Suppressor macrophage treated with lipopolysaccharide for 4 hours (primary cell): ENCODE data around the gene EFTUD2.
A peak's percentile ranks its signal among the peaks of the same experiment; 100 is the strongest.
"Not testable (repeated sequence)": the region's sequence is repeated elsewhere in the genome, so short reads cannot be mapped to it uniquely, and the experiment has no call there.

ENCODE experiments used
- DNase-seq: peaks from one replicate; pipeline ENCODE4 v3.0.0-alpha.2; 2020

EFTUD2 gene

DNA sequence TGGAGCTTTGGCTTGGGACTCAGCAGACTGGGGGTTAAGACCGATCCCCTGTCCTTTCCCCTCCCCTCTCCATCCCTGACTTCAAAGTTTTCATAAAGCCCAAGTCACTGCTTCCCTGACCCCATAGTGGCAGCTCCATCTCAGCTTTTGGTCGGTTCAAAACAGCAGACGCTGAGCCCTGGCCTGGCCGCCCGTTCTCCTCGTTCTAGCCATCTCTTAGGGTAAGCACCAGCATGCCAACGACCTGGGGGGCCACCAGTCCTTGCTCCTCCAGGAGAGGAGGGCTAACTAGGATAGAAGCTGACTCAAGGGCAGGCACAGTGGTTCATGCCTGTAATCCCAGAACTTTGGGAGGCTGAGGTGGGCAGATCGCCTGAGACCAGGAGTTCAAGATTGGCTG lies 53.0 kb downstream of the EFTUD2 start:
- no peak for DNase-seq

DNA sequence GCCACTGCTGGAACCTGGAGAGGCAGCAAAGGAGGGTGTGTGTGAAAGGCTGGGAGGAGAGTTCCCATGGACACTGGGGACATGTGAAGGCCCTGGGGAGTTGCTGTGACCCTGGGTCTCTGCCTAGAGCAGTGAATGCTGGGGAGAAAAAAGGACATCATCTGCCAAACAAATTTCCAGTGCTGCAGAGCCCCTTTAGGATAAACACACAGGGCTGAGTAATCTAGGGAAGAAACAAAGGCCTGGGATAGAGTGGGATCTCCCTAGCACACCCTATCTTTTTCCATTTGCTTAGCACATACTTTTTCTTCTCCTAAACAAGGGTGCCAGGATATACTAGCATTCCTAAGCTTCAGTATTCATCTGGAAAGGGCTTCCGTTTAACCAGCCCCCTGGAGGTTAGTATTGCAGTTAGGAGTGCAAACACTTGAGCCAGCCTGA lies 54.8 kb downstream of the EFTUD2 start:
- DNase-seq = no peak

DNA sequence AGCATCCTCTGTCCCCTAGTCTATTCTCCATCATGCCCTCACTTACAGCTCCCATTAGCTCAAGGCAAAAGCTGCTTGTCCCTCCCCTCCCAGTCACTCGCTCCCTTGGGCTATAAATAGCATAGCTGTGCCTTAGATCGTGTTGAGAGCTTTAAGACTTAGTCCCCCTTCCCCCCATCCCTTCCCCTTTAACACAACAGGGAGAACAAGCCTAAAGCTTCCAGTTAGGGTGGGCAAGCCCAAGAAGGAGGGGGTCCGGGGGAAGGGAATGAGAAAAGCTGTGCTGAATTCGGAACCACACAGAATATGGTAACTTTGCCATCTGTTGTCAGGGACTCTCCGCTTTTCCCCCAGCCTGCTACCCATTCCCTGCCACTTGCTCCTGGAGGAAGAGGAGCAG lies 56.5 kb downstream of the EFTUD2 start:
- no peak for DNase-seq

DNA sequence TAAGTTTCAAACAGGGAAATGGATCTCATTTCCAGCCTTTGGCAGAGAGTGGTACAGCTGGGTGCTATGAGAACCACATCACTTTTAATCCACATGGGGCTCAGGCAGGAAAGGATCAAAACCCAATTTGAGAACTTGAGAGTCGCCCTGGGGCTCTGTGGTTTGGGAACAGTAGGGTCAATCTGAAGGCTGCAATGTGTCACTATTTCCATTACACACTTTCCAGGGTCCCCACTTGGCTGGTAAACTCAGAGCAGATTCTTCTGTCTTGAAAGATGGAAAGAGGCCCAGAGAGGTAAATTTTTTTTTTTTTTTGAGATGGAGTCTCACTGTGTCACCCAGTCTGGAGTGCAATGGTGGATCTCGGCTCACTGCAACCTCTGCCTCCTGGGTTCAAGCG lies 58.3 kb downstream of the EFTUD2 start:
- DNase-seq = no peak

DNA sequence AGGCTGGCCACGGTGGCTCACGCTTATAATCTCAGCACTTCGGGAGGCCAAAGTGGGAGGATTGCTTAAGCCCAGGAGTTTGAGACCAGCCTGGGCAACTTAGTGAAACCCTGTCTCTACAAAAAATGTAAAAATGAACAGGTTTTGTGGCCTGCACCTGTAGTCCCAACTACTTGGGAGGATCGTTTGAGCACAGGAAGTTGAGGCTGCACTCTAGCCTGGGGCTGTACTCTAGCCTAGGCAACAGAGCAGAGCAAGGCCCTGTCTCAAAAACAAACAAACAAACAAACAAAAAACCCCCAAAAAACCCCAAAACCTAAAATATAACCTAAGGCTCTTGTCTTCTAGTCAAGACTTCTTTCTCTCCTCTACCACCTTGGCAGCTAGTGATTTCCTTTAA lies 59.0 kb downstream of the EFTUD2 start:
- DNase-seq = no peak

DNA sequence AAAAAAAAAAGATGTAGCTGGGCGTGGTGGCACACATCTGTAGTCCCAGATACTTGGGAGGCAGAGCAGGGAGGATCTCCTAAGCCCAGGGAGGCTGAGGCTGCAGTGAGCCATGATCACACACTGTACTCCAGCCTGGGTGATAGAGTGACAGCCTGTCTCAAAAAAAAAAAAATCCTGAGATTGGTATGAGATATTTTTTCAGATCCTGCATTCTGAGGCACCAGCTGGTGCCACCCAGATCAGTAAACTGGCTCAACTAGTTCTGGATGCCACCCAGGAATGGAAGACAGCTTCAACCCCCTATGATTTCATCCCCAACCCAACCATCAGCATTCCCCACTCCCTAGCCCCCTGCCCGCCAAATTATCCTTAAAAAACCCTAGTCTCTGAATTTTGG lies 62.0 kb downstream of the EFTUD2 start:
- no peak for DNase-seq

DNA sequence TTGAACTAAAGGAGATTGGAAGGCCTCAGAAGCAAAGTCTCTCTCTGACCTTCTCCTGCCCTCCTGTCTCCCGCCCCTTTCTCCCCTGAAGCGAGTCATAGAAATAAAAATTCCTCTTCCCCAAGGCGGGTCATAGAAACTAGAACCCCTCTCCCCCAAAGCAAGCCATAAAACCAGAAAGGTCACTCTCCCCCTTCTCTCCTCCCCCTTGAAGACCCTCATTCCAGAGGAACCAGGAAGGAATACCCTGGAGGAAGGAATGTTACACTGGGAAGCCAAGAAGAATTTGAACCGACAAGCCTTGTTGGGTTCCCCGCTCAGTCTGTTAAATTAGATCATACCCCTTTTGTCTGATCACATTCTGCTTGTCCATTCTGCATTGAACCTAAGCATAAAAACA lies 66.4 kb downstream of the EFTUD2 start:
- DNase-seq = no peak

DNA sequence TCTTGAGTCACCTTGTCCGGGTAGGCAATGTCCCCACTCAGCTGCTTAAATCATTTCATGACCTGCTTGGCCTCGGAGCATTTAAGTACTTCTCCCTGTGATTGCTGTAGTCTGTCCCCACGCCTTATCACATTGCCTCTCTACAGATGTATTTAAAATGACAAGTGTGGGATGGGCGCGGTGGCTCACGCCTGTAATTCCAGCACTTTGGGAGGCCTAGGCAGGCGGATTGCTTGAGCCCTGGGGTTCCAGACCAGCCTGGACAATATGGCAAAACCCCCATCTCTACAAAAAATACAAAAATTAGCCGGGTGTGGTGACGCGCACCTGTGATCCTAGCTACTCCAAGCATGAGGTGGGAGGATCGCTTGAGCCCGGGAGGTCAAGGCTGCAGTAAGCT lies 67.9 kb downstream of the EFTUD2 start:
- no peak for DNase-seq

DNA sequence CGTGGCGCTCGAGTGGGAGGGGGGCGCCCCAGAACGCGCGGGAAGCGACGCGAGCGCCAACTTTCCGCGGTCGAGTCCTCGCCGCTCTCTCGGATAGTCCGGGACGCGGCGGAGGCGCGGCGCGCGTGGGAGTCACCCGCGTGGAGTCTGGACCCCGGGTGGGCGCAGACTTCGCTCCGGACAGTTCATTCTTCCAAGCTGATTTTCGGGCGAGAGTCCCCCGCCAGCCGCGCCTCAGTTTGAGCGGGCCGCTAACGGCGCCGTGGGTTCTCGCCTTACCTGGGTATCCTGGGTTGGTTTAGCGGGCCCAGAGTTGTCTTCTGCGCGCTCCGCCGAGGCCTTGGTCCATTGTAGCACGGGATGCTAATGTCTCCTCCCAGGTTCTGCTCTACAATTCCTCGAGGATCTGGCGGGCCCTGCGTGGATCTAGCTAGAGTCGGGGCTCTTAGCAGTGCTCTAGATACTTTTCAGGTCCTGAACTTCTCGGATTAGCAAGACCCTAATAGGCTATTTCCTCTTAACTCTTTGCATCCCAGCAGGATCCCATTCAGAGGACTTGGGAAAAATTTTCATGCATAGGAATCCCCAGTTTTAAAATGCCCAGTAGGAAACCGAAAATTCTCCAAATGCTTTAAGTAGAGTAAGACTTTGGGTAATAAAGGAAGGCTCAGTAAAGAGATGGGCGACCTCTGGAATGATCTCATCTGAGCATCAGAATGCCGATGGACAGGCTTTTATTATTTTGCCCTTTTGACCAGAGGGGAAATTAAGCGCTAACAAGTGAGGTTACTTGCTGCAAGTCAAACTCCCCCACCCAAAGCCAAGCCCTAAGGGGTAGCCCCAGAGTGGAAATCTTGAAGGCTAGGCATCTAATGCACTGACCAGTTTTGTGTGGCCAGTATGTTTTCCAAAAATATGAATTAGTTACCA lies 68.6 kb downstream of the EFTUD2 start:
- no peak for DNase-seq

DNA sequence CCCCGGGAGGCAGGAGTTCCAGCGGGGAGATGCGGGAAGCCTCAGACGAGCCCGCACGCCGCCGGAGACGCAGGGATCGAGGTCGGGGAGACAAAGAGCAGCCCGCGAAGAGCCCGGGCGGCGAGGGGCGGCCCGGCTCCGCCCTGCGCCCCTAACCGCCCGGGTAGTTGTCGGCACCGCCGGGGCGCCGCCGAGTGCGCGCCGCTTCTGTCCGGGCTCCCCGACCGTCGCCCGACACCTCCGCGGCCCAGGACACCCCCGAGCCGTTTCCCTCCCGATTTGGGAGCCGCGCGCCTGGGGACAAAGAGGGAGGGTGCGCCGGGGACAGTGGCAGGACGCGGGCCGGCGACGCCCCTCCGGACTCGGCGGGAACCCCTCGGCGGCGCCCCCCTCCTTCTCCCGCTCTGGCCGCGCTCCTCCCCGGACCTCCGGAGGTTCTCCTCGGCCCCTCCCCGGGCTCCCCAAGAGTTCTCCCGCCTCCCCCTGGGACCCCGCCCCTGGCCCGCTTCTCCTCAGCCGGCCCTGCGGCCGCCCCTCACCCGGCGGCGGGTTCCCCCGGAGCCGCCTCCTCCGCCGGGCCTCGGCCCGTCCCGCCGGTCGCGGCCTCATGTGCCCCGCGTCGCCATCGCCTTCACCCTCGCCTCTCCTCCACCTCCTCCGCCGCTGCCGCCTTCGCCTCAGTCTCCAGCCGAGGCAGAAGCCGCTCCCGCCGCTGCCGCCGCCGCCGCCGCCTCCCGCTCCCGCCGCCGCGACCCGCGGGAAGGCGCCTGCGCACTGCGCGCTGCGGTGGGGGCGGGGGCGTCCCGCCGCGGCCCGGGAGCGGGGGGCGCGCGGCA lies 69.5 kb downstream of the EFTUD2 start, which contains the start of gene GJC1:
GJC1 (minus strand) TSS at position 765 of the 836 bp plus-strand sequence. CDS start 24,470 bp downstream, outside the sequence.
- DNase-seq = peak; percentile 20

DNA sequence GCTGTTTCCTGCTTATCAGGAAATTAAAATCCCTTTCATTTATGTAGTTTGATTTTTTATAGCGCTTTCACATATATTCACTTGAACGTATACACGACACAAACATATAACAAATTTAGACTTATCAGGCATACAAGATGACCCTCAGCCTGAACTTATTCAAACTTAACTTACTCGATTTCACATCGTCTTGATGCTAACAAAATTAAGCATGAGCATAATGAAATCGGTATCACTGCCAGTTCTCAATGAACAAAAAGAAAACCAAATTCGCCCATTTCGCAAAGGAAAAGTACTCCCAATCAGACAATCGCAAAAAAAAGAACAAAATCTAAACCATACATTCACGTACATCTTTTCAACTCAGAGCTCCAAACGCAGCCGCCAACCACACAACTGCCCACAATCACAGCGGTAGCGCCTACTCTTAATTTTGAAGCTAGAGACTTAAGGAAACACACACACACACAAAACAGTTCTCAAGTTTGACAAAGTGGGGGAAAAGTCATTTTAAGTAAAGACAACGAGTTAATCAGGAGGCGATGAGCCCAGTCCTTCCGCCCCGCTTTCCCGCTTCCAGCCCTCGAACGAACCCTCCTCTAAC lies 70.2 kb downstream of the EFTUD2 start:
- peak; percentile 16 for DNase-seq

DNA sequence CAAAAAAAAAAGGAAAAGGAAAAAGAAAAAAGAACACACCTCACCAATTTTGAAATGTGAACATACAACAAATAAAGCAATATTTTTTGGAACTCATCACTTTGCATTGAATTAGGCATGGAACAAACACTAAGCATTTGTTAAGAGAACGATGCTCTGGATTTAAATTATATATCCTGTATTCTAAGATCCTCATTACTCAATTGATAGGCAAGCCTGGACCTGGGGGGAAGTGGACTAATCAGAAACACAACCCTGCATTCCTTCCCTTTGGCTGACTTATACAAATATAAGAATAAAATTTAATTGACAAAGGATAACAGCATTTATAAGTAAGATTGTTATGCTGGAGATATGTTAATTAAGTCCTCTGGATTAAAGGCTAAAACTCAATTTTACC lies 71.4 kb downstream of the EFTUD2 start:
- no peak for DNase-seq

DNA sequence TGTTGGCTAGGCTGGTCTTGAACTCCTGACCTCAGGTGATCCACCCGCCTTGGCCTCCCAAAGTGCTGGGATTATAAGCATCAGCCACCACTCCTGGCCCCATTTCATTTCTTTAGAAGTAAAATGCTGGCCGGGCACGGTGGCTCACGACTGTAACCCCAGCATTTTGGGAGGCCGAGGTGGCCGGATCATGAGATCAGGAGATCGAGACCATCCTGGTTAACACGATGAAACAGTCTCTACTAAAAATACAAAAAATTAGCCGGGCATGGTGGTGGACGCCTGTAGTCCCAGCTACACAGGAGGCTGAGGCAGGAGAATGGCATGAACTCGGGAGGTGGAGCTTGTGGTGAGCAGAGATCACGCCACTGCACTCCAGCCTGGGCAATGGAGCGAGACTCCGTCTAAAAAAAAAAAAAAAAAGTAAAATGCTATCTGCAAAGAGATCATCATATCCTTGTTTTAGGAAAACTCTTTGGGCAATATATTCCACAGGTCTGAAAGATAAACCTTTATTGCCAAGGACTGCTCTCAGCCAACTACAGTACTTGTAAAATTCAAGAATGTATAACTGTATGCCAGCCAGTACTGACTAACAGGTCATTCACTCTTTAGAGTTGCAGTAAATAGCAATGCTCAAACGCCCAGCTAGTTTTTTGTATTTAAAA lies 73.0 kb downstream of the EFTUD2 start:
- DNase-seq = no peak

DNA sequence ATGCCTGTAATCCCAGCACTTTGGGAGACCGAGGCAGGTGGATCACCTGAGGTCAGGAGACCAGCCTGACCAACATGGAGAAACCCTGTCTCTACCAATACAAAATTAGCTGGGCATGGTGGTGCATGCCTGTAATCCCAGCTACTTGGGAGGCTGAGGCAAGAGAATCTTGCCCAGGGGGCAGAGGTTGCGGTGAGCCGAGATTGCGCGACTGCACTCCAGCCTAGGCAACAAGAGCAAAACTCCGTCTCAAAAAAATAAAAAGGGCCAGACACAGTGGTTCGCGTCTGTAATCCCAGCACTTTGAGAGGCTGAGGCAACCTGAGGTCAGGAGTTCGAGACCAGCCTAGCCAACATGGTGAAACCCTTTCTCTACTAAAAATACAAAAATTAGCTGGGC lies 74.0 kb downstream of the EFTUD2 start:
- not testable (repeated sequence) for DNase-seq

DNA sequence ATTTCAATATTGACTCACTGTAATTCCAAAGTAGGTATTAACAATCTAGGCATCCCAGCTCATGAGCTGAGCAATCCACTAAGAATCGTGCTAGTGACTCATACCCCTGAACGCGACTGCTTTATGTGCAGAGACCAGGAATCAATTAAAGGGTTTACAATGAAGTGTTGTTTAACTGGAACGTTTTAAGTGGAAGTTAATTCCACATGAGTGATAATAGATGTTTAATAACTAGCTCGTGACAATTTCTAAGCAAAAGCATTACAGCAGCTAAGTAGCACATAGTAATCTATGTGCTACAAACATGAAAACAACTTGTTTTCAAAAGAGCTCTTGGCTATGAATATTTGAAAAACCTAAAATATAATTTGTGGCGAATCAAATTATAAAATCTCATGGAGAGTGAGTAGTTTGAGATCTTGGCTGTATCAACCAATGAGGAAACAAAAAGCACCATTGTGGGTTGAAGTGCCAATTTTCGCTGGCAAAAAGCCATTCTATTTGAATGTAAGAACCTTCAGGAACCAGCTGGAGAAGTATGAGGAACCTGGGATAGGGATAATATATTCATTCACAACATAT lies 78.5 kb downstream of the EFTUD2 start:
- DNase-seq = no peak

DNA sequence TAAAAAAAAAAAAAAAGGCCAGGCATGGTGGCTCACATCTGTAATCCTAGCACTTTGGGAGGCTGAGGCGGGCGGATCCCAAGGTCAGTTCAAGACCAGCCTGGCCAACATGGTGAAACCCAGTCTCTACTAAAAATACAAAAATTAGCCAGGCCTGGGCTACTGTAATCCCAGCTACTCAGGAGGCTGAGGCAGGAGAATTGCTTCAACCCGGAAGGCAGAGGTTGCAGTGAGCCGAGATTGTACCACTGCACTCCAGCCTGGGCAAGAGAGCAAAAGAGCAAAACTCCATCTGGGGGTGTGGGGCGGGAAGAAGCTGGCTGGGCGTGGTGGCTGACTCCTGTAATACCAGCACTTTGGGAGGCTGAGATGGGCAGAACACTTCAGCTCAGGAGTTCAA lies 80.7 kb downstream of the EFTUD2 start:
- DNase-seq = not testable (repeated sequence)

DNA sequence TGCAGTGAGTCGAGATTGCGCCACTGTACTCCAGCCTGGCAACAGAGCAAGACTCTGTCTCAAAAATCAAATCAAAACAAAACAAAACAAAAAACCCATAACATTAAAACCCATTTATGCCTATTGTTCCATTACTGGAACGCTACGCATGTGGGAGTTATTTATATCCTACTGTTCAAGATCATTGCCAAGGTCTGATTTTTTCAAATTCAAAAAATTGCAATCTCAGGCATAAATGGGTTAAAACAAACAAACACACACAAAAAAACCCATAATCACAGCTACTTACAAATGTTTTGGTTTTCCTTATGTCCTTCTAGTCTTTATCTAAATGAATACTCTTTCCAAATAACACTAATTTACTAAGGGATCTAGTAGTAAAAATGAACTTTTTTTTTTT lies 87.0 kb downstream of the EFTUD2 start:
- no peak for DNase-seq

DNA sequence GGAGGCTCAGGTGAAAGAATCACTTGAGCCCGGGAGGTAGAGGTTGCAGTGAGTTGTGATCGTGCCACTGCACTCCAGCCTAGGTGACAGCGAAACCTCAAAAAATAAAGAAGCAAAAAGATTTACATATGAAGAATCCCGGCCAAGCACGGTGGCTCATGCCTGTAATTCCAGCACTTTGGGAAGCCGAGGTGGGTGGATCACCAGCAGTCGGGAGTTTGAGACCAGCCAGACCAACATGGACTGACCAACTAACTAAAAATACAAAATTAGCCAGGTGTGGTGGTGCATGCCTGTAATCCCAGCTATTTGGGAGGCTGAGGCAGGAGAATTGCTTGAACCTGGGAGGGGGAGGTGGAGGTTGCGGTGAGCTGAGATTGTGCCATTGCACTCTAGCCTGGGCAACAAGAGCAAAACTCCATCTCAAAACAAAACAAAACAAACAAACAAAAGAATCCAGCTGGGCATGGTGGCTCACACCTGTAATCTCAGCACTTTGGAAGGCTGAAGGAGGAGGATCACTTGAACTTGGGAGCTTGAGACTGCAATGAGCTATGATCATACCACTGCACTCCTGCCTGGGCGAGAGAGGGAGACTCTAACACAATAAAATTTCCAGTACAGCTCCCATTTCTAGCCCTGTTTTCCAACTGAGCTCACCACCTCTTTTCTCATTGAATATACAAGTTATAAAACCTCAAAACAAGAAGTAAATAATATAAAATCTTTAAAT lies 90.4 kb downstream of the EFTUD2 start:
- DNase-seq = not testable (repeated sequence)

DNA sequence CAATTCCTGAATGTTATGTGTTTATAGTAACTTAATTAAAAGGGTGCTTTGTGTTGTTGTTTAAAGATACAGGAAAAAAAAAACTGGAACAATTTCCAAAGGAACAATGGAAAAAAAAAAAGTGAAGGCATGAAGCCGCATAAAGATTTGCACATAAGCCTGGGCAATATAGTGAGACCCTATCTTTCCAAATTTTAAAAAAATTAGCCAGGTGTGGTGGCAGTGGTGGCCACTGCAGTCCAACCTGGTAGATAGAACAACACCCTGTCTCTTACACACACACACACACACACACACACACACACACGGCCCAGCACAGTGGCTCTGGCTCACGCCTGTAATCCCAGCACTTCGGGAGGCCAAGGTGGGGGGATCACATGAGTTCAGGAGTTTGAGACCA lies 91.1 kb downstream of the EFTUD2 start:
- DNase-seq = no peak

DNA sequence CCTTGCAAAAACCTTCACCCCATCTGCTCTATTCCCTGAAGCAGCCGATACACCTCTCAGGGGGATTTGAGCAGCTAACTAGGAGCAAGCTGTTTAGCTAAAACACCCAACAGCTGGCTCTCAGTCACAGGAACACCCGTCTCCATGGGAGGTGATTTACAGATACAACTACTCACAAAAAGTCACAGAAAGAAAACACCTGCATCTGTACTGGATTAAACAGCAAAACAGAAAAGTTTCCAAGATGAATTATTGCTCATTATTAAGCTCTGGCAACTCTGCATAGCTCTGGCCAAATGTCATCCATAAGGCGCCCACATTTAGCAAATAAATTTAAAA lies 91.5 kb downstream of the EFTUD2 start:
- no peak for DNase-seq

DNA sequence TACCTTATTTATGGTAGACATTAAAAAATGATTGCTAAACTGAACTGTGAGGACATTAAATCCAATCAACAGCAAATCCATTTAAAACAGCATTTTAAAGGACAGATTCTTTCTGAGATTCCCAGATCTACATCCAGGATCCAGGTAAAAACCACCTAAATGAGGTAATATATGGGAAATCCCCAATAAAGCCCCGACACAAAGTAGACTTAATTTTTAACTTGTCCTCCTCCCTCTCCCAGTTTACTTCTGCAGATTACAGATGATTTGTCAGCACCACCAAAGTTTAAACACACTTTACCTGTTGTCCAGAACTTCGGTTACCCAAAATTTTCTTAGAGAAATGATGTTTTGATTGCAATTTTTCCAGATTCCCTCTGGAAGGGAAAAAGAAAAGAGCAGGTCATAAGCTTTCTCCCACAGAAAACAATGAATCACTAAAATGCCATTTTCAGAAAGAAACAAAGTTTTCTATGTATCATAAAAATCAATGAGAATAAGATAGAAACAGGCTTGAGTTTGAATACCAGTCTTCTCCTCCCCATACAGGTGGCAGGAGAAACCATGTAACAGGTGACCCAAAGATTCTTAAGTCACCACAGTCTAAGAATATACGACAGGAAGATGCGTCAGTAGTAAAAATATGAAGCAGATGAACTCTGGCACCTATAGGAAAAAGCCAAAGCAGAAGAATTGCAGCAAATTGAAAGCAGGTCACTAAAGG lies 92.0 kb downstream of the EFTUD2 start:
- no peak for DNase-seq
